Panc1 (cell line): ENCODE data around the gene TMEM82. TPM values are rescaled to one million over a fixed set of nuclear protein-coding genes. Genes with fewer than 3 reads are reported as not detected.

Experiments used
- ATAC-seq: fragments of 200-7000 bp; cut with Tn5 transposase; 2 replicates; pipeline ENCODE4 v1.9.1; 2020; ENCODE audit warnings: mild to moderate bottlenecking, moderate library complexity
- BruUV-seq: library from RNA; stranded (reverse); fragments of 400-500 nt; replicated peaks from 2 replicates; lab custom pipeline; 2021; lab: Mats Ljungman, UMichigan
- CTCF ChIA-PET: fragments of 300-600 bp; sonication (Branson Sonifier 250); formaldehyde crosslinking; loops from one replicate; lab custom pipeline; 2022; ENCODE audit warnings: antibody characterized with exemption; lab: Charles Lee
- POLR2A ChIA-PET: fragments of 300-600 bp; sonication (Branson Sonifier 250); formaldehyde crosslinking; loops from one replicate; lab custom pipeline; 2022; ENCODE audit warnings: antibody characterized with exemption; lab: Charles Lee
- DNase-seq: peaks from one replicate; pipeline ENCODE4 v3.0.0-alpha.2; 2010; ENCODE audit warnings: low read depth, low spot score
- H3K27ac ChIP-seq: 2 replicates; pipeline ENCODE4 v1.5.1; 2011; ENCODE audit warnings: mild to moderate bottlenecking, low read length, inconsistent platforms
- H3K27me3 ChIP-seq: fragments of 200-500 bp; sonication (Bioruptor generic); 2 replicates; pipeline ENCODE4 v1.6.0; 2014; ENCODE audit warnings: low read length, inconsistent platforms; ENCODE audit not compliant: control insufficient read depth, insufficient read depth
- H3K36me3 ChIP-seq: fragments of 200-500 bp; sonication (Bioruptor generic); 2 replicates; pipeline ENCODE4 v1.5.1; 2014; ENCODE audit warnings: inconsistent platforms, mild to moderate bottlenecking, low read length, moderate library complexity; ENCODE audit not compliant: control insufficient read depth, insufficient read depth
- H3K4me1 ChIP-seq: 2 replicates; pipeline ENCODE4 v1.5.1; 2011; ENCODE audit warnings: inconsistent platforms, mild to moderate bottlenecking, low read length, moderate library complexity; ENCODE audit not compliant: control insufficient read depth, insufficient read depth
- H3K4me3 ChIP-seq, 2 experiments: 2 replicates each; pipeline ENCODE4 v1.5.1; 2011 to 2012; ENCODE audit warnings: low read depth in 2 of 2, low read length in 2 of 2, mild to moderate bottlenecking in 2 of 2, inconsistent platforms in 1 of 2, moderate library complexity in 1 of 2
- H3K9me3 ChIP-seq: fragments of 200-500 bp; sonication (Bioruptor generic); 2 replicates; pipeline ENCODE4 v1.5.1; 2014; ENCODE audit warnings: low read depth, mild to moderate bottlenecking, inconsistent platforms, low read length, moderate library complexity; ENCODE audit not compliant: control insufficient read depth, insufficient read depth
- CTCF ChIP-seq: fragments of 450-650 bp; IDR thresholded peaks from 2 replicates; pipeline ENCODE4 v1.5.1; 2017; ENCODE audit warnings: mild to moderate bottlenecking
- POLR2AphosphoS5 ChIP-seq: IDR thresholded peaks from 2 replicates; pipeline ENCODE4 v1.6.1; 2012; ENCODE audit warnings: mild to moderate bottlenecking, low read depth, low read length, moderate library complexity
- REST ChIP-seq, 2 experiments: IDR thresholded peaks; 2 replicates each; pipeline ENCODE4 v1.6.1; 2011 to 2012; ENCODE audit warnings: low read depth in 2 of 2, control low read depth in 1 of 2, low read length in 1 of 2, mild to moderate bottlenecking in 1 of 2, moderate library complexity in 1 of 2; ENCODE audit not compliant: insufficient read depth in 1 of 2
- SIN3A ChIP-seq: IDR thresholded peaks from 2 replicates; pipeline ENCODE4 v1.6.1; 2012; ENCODE audit warnings: low read depth, mild to moderate bottlenecking, low read length, moderate library complexity, borderline replicate concordance; ENCODE audit not compliant: insufficient read depth
- TCF7L2 ChIP-seq: IDR thresholded peaks from 2 replicates; pipeline ENCODE4 v1.6.1; 2011; ENCODE audit warnings: mild to moderate bottlenecking, low read depth, low read length, inconsistent platforms
- in situ Hi-C: cut with HindIII; loops from 2 replicates; pipeline ENCODE4 v1.10.0; 2016; ENCODE audit warnings: low sequenced_read_pairs, low pct_unique_long_range_greater_than_20kb
- intact Hi-C: fragments of 100-400 bp; cut with micrococcal nuclease; formaldehyde crosslinking; loops from one replicate; pipeline ENCODE4 v1.10.0; 2022; ENCODE audit not compliant: unreplicated experiment
- total RNA-seq: library from RNA; stranded (reverse); gene quantifications from one replicate; pipeline ENCODE4 v1.2.1, GENCODE V29; 2021; ENCODE audit not compliant: unreplicated experiment

TMEM82 gene
- total RNA-seq, 1 experiment from 2014 or later: not detected

DNA sequence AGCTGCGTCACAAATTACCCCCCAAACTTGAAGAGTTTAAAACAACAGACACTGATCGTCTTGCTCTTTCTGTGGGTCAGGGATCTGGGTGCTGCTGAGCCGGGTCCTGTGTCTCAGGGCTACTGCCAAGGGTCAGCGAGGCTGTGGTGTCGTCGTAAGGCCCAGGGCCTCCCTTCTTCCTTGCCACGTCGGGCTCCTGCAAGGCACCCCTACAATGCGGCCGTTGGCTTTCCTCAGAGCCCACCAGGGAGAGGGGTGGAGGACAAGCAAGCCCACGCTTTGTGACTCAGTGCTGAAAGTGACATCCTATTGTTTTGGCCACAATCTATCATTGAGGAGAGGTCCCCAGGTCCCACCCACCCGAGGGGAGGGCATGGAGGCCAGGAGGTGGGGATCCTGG is 8.6 kb downstream of the TMEM82 start:
- intact Hi-C loops (no loop called here), in situ Hi-C loops (no loop called here)
- BruUV-seq: no TSS peak
- no peak for TF ChIP-seq SIN3A
- TF ChIP-seq POLR2AphosphoS5: no peak
- TF ChIP-seq TCF7L2: no peak
- TF ChIP-seq CTCF: no peak
- no peak for TF ChIP-seq REST (IDR thresholded peaks at IDR 0.05; ENCODE audit: insufficient read depth in 1 of 2, low read depth in 2 of 2, low read length in 1 of 2)
- peaks cover 19% of the 10 kb centered on the region for H3K4me1 ChIP-seq
- H3K4me3 ChIP-seq: no peak overlapping the region
- H3K9me3 ChIP-seq: no peaks in the 10 kb centered on the region
- H3K27ac ChIP-seq: no peak overlapping the region
- no peaks in the 10 kb centered on the region for H3K36me3 ChIP-seq
- no peak for ATAC-seq
- no peaks in the 10 kb centered on the region for H3K27me3 ChIP-seq
- POLR2A ChIA-PET: no interaction called here
- no peak for DNase-seq
- CTCF ChIA-PET: no interaction called here

GRCh38 chr1:15751717-15752116 is 9.4 kb downstream of the TMEM82 start:
- Histone ChIP-seq H3K4me1 (peaks cover 26% of the 10 kb centered on the region), H3K36me3 (no peaks in the 10 kb centered on the region), H3K4me3 (no peak overlapping the region), H3K9me3 (no peaks in the 10 kb centered on the region), H3K27me3 (no peaks in the 10 kb centered on the region), H3K27ac (no peak overlapping the region)
- ATAC-seq: no peak
- TF ChIP-seq CTCF: no peak
- ChIA-PET POLR2A (no interaction called here), CTCF (no interaction called here)
- BruUV-seq: no TSS peak
- intact Hi-C loops (no loop called here), in situ Hi-C loops (no loop called here)
- DNase-seq: no peak

DNA sequence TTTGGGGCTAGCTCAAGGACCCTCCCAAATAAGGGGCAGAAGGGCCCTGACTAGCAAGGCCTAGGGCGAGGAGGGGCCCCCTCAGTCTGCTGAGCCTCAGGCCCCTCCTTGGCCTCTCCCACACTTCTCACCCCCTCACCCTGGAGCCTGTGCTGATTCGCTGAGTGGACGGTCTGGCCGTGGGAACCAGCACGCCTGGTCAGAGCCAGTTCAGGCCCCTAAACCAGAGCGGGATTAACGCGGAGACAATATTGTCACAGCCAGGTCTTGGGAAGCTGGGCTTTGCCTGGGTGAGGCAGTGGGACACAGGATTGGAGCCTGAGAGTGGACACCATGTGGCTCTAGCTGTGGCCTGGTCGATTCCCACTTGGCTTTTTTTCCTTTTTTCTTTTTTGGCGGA is 11.5 kb downstream of the TMEM82 start:
- Histone ChIP-seq H3K27ac (no peak overlapping the region), H3K36me3 (no peaks in the 10 kb centered on the region), H3K9me3 (no peaks in the 10 kb centered on the region), H3K27me3 (no peaks in the 10 kb centered on the region), H3K4me3 (no peak overlapping the region), H3K4me1 (peaks cover 33% of the 10 kb centered on the region)
- POLR2A ChIA-PET: interaction anchor here (0.6 kb wide), 1 partner anchor 16 kb away, joined by 4 read pairs; no protein-coding TSS in a partner anchor
- CTCF ChIA-PET: no interaction called here
- intact Hi-C loops: no loop called here
- no TSS peak for BruUV-seq
- in situ Hi-C loops: no loop called here
- TF ChIP-seq REST (IDR thresholded peaks at IDR 0.05; ENCODE audit: insufficient read depth in 1 of 2, low read depth in 2 of 2, low read length in 1 of 2) (no peak), TCF7L2 (no peak), CTCF (no peak), SIN3A (no peak), POLR2AphosphoS5 (no peak)
- no peak for ATAC-seq
- DNase-seq: no peak
